HG03175 (cell line): Measurements from ENCODE around the gene SCYL2.

Experiments used
- ATAC-seq: cut with Tn5 transposase; IDR thresholded peaks from one replicate; pipeline ENCODE4 v1.9.1; 2021; ENCODE audit warnings: mild to moderate bottlenecking, moderate library complexity; ENCODE audit not compliant: unreplicated experiment

SCYL2 gene

GRCh38 chr12:100368066-100368465 lies 101.1 kb downstream of the SCYL2 start:
- no peak for ATAC-seq

- ATAC-seq, result no peak
Measured at GRCh38 chr12:100371146-100371545, 104.2 kb downstream of the SCYL2 start.

GRCh38 chr12:100372853-100373640 lies 106.1 kb downstream of the SCYL2 start:
- no peak for ATAC-seq

GRCh38 chr12:100375038-100375735 lies 108.2 kb downstream of the SCYL2 start:
- no peak for ATAC-seq

- ATAC-seq, result no peak
Measured at GRCh38 chr12:100376161-100376560, 109.2 kb downstream of the SCYL2 start.

GRCh38 chr12:100381379-100381778 lies 114.4 kb downstream of the SCYL2 start:
- ATAC-seq, result no peak

- no peak for ATAC-seq
Measured at GRCh38 chr12:100382338-100382737, 115.4 kb downstream of the SCYL2 start.

- ATAC-seq, result no peak
Measured at GRCh38 chr12:100383586-100384558, 116.9 kb downstream of the SCYL2 start.

GRCh38 chr12:100384559-100384935 lies 117.6 kb downstream of the SCYL2 start:
- no peak for ATAC-seq

GRCh38 chr12:100388382-100388781 lies 121.4 kb downstream of the SCYL2 start:
- no peak for ATAC-seq
